Measurements from ENCODE around the gene ZDHHC14.

Gene ZDHHC14

DNA sequence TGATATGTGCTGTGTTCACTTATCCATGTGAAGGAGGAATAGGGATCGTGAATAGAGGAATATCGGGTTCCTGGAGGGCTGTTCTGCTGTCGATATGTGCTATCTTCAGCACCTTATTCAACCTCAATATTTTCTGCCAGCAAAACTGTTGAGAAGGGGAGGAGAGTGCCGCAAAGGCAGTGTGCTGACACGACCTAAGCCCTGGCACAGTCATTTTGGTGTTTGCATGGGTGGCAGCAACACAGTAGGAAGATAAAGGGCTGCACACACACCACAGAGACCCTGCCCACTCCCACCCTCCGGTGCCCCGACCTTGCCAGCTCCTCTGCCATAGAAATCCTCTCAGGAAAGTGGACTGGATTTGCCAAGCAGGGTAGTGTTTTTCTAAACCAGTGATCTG is 47.0 kb downstream of the ZDHHC14 start:
- no peak overlapping the region for H3K4me3 ChIP-seq (ENCODE audit: severe bottlenecking)
- no peak for DNase-seq (ENCODE audit: low spot score)

DNA sequence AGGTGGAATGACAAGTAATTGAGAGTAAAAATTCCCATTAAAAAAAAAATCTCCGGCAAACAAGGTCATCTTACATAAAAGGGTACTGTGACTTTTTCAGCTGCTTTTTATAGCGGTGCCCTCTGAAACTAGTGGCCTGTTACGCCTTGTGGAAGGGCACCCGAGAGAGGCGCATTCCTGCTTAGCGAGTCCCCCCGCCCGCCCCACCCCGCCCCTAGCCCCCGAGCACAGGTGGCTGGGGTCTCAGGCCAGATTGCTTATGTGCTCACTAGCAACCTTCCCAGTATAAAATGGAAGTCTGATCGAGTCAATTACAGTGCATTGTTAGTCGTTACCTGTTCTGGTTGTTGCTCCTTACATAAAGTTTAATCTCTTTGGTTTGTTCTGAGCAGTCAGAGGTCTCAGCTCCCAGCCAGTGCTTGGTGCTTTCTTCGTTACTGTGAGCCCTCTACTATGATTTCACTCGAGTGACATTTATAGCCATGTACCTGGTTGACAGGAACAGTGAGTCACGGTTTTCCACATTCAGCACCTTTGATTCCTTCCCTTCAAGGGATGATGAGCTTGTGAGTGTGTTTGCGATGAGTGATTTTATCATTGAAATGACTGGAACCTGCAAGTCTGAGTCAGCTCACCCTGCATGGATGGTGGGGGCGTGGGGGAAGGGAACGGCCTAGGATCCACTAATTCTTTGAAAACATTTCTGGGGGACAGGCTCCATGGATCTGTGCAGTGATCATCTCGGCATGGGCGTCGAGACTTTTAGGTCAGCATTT is 47.6 kb downstream of the ZDHHC14 start:
- ATAC-seq (ENCODE audit: low read depth) = peak; percentile 97
- TF ChIP-seq, protein P1, sequence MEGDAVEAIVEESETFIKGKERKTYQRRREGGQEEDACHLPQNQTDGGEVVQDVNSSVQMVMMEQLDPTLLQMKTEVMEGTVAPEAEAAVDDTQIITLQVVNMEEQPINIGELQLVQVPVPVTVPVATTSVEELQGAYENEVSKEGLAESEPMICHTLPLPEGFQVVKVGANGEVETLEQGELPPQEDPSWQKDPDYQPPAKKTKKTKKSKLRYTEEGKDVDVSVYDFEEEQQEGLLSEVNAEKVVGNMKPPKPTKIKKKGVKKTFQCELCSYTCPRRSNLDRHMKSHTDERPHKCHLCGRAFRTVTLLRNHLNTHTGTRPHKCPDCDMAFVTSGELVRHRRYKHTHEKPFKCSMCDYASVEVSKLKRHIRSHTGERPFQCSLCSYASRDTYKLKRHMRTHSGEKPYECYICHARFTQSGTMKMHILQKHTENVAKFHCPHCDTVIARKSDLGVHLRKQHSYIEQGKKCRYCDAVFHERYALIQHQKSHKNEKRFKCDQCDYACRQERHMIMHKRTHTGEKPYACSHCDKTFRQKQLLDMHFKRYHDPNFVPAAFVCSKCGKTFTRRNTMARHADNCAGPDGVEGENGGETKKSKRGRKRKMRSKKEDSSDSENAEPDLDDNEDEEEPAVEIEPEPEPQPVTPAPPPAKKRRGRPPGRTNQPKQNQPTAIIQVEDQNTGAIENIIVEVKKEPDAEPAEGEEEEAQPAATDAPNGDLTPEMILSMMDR (IDR thresholded peaks at IDR 0.05; ENCODE audit: poor library complexity, severe bottlenecking) = no peak

More for the DNA sequence above, 47.0 kb downstream of the ZDHHC14 start:
- Histone ChIP-seq H3K27ac (ENCODE audit: poor library complexity, severe bottlenecking) (no peak overlapping the region), H3K9me3 (ENCODE audit: severe bottlenecking) (no peaks in the 10 kb centered on the region), H3K27me3 (ENCODE audit: insufficient read depth, poor library complexity, severe bottlenecking) (no peaks in the 10 kb centered on the region), H3K4me1 (ENCODE audit: insufficient read depth, poor library complexity, severe bottlenecking) (peaks cover 6% of the 10 kb centered on the region), H3K36me3 (ENCODE audit: low read depth) (no peaks in the 10 kb centered on the region)
- no peak for ATAC-seq (ENCODE audit: low read depth)
- TF ChIP-seq, protein P1 (IDR thresholded peaks at IDR 0.05; ENCODE audit: poor library complexity, severe bottlenecking) = no peak

DNA sequence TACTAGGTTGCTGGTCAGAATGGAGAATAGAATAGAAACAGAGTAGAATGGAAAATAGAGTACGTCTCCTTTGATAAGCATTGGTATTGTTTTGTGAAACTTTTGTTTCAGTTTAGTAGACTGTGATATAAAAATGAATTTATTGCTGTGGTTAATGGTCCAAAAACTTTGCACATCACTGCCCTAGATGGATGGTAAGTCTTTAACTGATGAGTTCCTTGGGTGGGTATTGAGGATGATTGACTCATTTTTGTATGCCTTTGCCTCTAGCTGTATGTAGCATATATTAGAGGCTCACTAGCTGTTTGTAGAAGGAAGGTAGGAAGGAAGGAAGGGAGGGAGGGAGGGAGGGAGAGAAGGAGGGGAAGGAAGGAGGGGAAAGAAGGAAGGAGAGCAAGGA is 48.3 kb downstream of the ZDHHC14 start:
- Histone ChIP-seq H3K9me3 (ENCODE audit: severe bottlenecking) (no peaks in the 10 kb centered on the region), H3K4me3 (ENCODE audit: severe bottlenecking) (no peak overlapping the region), H3K36me3 (ENCODE audit: low read depth) (no peaks in the 10 kb centered on the region), H3K4me1 (ENCODE audit: insufficient read depth, poor library complexity, severe bottlenecking) (peaks cover 6% of the 10 kb centered on the region), H3K27me3 (ENCODE audit: insufficient read depth, poor library complexity, severe bottlenecking) (no peaks in the 10 kb centered on the region), H3K27ac (ENCODE audit: poor library complexity, severe bottlenecking) (peak overlapping the region; percentile 17)
- TF ChIP-seq, protein P1 (IDR thresholded peaks at IDR 0.05; ENCODE audit: poor library complexity, severe bottlenecking) = no peak
- ATAC-seq (ENCODE audit: low read depth) (no peak), DNase-seq (ENCODE audit: low spot score) (no peak)

More for the DNA sequence above, 47.6 kb downstream of the ZDHHC14 start:
- Histone ChIP-seq H3K27ac (ENCODE audit: poor library complexity, severe bottlenecking) (peak overlapping the region; percentile 17), H3K27me3 (ENCODE audit: insufficient read depth, poor library complexity, severe bottlenecking) (no peaks in the 10 kb centered on the region), H3K9me3 (ENCODE audit: severe bottlenecking) (no peaks in the 10 kb centered on the region), H3K4me3 (ENCODE audit: severe bottlenecking) (no peak overlapping the region), H3K4me1 (ENCODE audit: insufficient read depth, poor library complexity, severe bottlenecking) (peaks cover 6% of the 10 kb centered on the region), H3K36me3 (ENCODE audit: low read depth) (no peaks in the 10 kb centered on the region)
- DNase-seq (ENCODE audit: low spot score) = no peak

DNA sequence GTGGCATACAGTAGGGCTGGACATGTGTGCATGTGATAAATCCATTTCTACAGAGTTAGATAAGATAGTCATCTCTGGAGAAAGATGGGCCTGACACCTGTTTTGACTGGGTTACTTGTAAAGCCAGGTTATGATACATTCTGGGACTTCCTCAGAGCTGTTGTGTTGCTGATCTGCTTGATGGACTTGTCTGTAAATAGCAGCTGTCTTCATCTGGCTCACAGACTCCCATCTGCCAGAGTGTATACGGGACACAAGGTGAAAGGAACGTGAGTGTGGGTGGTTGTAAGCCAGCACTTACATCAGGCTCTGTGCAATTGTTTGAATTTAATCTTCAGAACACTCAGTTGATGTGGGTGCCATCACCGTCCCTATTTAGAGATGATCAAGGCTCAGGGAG is 49.8 kb downstream of the ZDHHC14 start:
- ATAC-seq (ENCODE audit: low read depth) (no peak), DNase-seq (ENCODE audit: low spot score) (no peak)
- Histone ChIP-seq H3K4me1 (ENCODE audit: insufficient read depth, poor library complexity, severe bottlenecking) (peaks cover 6% of the 10 kb centered on the region), H3K9me3 (ENCODE audit: severe bottlenecking) (no peaks in the 10 kb centered on the region), H3K36me3 (ENCODE audit: low read depth) (no peaks in the 10 kb centered on the region), H3K4me3 (ENCODE audit: severe bottlenecking) (no peak overlapping the region), H3K27ac (ENCODE audit: poor library complexity, severe bottlenecking) (no peak overlapping the region), H3K27me3 (ENCODE audit: insufficient read depth, poor library complexity, severe bottlenecking) (no peaks in the 10 kb centered on the region)
- TF ChIP-seq, protein P1 (IDR thresholded peaks at IDR 0.05; ENCODE audit: poor library complexity, severe bottlenecking) = no peak
